Prostate gland (tissue), 2 donors: ENCODE data around the gene TMEM181. TPM values are rescaled to one million over a fixed set of nuclear protein-coding genes. Genes with fewer than 3 reads are reported as not detected.
"Not testable (repeated sequence)": the region's sequence is repeated elsewhere in the genome, so short reads cannot be mapped to it uniquely, and the experiment has no call there.

Experiments used
- DNase-seq: peaks from one replicate; pipeline ENCODE4 v3.0.0-alpha.2; 2019; ENCODE audit warnings: low spot score
- H3K27ac ChIP-seq, 2 donors: fragments of 200-600 bp; sonication (generic); 2 replicates each; pipeline ENCODE4 v1.5.1; 2017 to 2019
- H3K27me3 ChIP-seq: fragments of 200-600 bp; sonication (generic); replicated peaks from 2 replicates; pipeline ENCODE4 v1.5.1; 2019; ENCODE audit not compliant: insufficient read depth
- H3K36me3 ChIP-seq, 2 donors: fragments of 200-600 bp; sonication (generic); 1 replicate in 1 of 2; 2 replicates in 1 of 2; pipeline versions ENCODE4 v1.5.1 to v1.8.1; 2017 to 2019
- H3K4me1 ChIP-seq: fragments of 200-600 bp; sonication (generic); replicated peaks from 2 replicates; pipeline ENCODE4 v1.5.1; 2019
- H3K4me3 ChIP-seq, 2 donors: fragments of 200-600 bp; sonication (generic); 2 replicates each; pipeline ENCODE4 v1.5.1; 2017 to 2019
- H3K9me3 ChIP-seq: fragments of 200-600 bp; sonication (generic); 2 replicates; pipeline ENCODE4 v1.5.1; 2017
- CTCF ChIP-seq, 4 experiments: fragments of 200-600 bp in 2 of 4; fragments of 450-650 bp in 2 of 4; sonication (generic) in 2 of 4; IDR thresholded peaks; 1 replicate in 3 of 4; 2 replicates in 1 of 4; pipeline ENCODE4 v1.5.1; 2016 to 2019; ENCODE audit warnings: antibody characterized with exemption in 4 of 4, mild to moderate bottlenecking in 2 of 4, moderate library complexity in 2 of 4
- POLR2A ChIP-seq: fragments of 450-650 bp; IDR thresholded peaks from one replicate; pipeline ENCODE4 v1.6.1; 2016; ENCODE audit warnings: antibody characterized with exemption, mild to moderate bottlenecking
- POLR2AphosphoS5 ChIP-seq: sonication (generic); formaldehyde crosslinking; IDR thresholded peaks from one replicate; pipeline ENCODE4 v1.6.1; 2017; ENCODE audit warnings: antibody characterized with exemption
- WGBS: methylation state at CpG from one replicate; pipeline ENCODE4 v1.1.5; 2018; 5-methylcytosine and 5-hydroxymethylcytosine counted together
- intact Hi-C: fragments of 100-400 bp; cut with DNase I; formaldehyde crosslinking; loops from one replicate; pipeline ENCODE4 v1.14.2; 2022
- total RNA-seq, 2 donors: library from RNA; depleted of rRNA; stranded (reverse); fragments of >200 nt; gene quantifications; one replicate each; pipeline ENCODE4 v1.1.0, GENCODE V29; 2016

Gene TMEM181
- total RNA-seq, 2 donors from 2014 or later, result 26.0 to 67.9 TPM

GRCh38 chr6:158605266-158605878 lies 45.5 kb downstream of the TMEM181 start:
- H3K36me3 ChIP-seq, result peaks cover 0 to 6% of the 10 kb centered on the region in 2 donors
- no peaks in the 10 kb centered on the region for H3K4me1 ChIP-seq
- 36% methylated on average over 13 of the region's 13 CpGs for WGBS

GRCh38 chr6:158606011-158606410 lies 46.1 kb downstream of the TMEM181 start:
- 97% methylated on average over 15 of the region's 15 CpGs for WGBS
- intact Hi-C loops, result loop anchor here (5.0 to 10.0 kb wide), 2 partner anchors 91 to 384 kb away; no protein-coding TSS in a partner anchor
- H3K9me3 ChIP-seq, H3K36me3 ChIP-seq, DNase-seq, H3K4me3 ChIP-seq, H3K4me1 ChIP-seq, H3K27me3 ChIP-seq, H3K27ac ChIP-seq: not testable (repeated sequence)

More at GRCh38 chr6:158605266-158605878, 45.5 kb downstream of the TMEM181 start:
- no peaks in the 10 kb centered on the region for H3K9me3 ChIP-seq
- H3K27ac ChIP-seq, result no peak overlapping the region
- DNase-seq, result peak; percentile 55
- intact Hi-C loops, result loop anchor here (5.0 to 10.0 kb wide), 2 partner anchors 91 to 383 kb away; no protein-coding TSS in a partner anchor
- peak; percentile 28 for TF ChIP-seq POLR2AphosphoS5
- no peak for TF ChIP-seq POLR2A
- TF ChIP-seq CTCF (IDR thresholded peaks at IDR 0.05), result peak in 3 of 4 experiments; percentile 50 to 83 (median 70)
- H3K4me3 ChIP-seq, result no peak overlapping the region
- no peaks in the 10 kb centered on the region for H3K27me3 ChIP-seq

GRCh38 chr6:158606935-158607334 lies 47.0 kb downstream of the TMEM181 start:
- WGBS, result 92% methylated on average over 7 of the region's 7 CpGs
- intact Hi-C loops, result loop anchor here (5.0 to 10.0 kb wide), 2 partner anchors 92 to 385 kb away; no protein-coding TSS in a partner anchor
- H3K4me3 ChIP-seq, result no peak overlapping the region
- DNase-seq, result no peak
- H3K4me1 ChIP-seq, result no peaks in the 10 kb centered on the region
- H3K36me3 ChIP-seq, result peaks cover 0 to 6% of the 10 kb centered on the region in 2 donors
- no peaks in the 10 kb centered on the region for H3K27me3 ChIP-seq
- TF ChIP-seq POLR2AphosphoS5 (no peak), POLR2A (no peak), CTCF (IDR thresholded peaks at IDR 0.05) (no peak)
- H3K27ac ChIP-seq, result no peak overlapping the region
- H3K9me3 ChIP-seq, result no peaks in the 10 kb centered on the region

GRCh38 chr6:158607411-158608170 lies 47.7 kb downstream of the TMEM181 start:
- no peak overlapping the region for H3K4me3 ChIP-seq
- no peaks in the 10 kb centered on the region for H3K27me3 ChIP-seq
- DNase-seq, result no peak
- peaks cover 0 to 6% of the 10 kb centered on the region in 2 donors for H3K36me3 ChIP-seq
- H3K9me3 ChIP-seq, result no peaks in the 10 kb centered on the region
- no peak overlapping the region for H3K27ac ChIP-seq
- 66% methylated on average over 14 of the region's 14 CpGs for WGBS
- no peak for TF ChIP-seq POLR2A
- TF ChIP-seq POLR2AphosphoS5, result no peak
- no peak for TF ChIP-seq CTCF (IDR thresholded peaks at IDR 0.05)
- intact Hi-C loops, result loop anchor here (5.0 to 10.0 kb wide), 2 partner anchors 93 to 385 kb away; no protein-coding TSS in a partner anchor
- no peaks in the 10 kb centered on the region for H3K4me1 ChIP-seq

GRCh38 chr6:158608221-158608620 lies 48.3 kb downstream of the TMEM181 start:
- intact Hi-C loops, result loop anchor here (5.0 to 10.0 kb wide), 2 partner anchors 93 to 386 kb away; no protein-coding TSS in a partner anchor
- Histone ChIP-seq H3K36me3 (peaks cover 0 to 6% of the 10 kb centered on the region in 2 donors), H3K4me1 (no peaks in the 10 kb centered on the region), H3K27ac (no peak overlapping the region), H3K9me3 (no peaks in the 10 kb centered on the region), H3K4me3 (no peak overlapping the region), H3K27me3 (no peaks in the 10 kb centered on the region)
- TF ChIP-seq POLR2AphosphoS5 (no peak), POLR2A (no peak)
- DNase-seq, result no peak
- 92% methylated on average over 12 of the region's 12 CpGs for WGBS
